Stimulated activated CD4-positive, alpha-beta T cell treated with anti-CD3 and anti-CD28 coated beads, TNF-alpha, amount 100 ng/mL, for 48 hours (primary cell): ENCODE data around the gene CDC123.
A peak's percentile ranks its signal among the peaks of the same experiment; 100 is the strongest.
"Not testable (repeated sequence)": the region's sequence is repeated elsewhere in the genome, so short reads cannot be mapped to it uniquely, and the experiment has no call there.

ENCODE experiments used
- DNase-seq, 3 donors: peaks; one replicate each; pipeline ENCODE4 v3.0.0-alpha.2; 2020; ENCODE audit warnings: low read depth in 3 of 3

The CDC123 gene

GRCh38 chr10:12189426-12189825, 6.6 kb upstream of the CDC123 start:
- no peak for DNase-seq

- DNase-seq: no peak
Observed at GRCh38 chr10:12191715-12192114, 4.3 kb upstream of the CDC123 start.

- DNase-seq: no peak
Observed at GRCh38 chr10:12193193-12193592, 2.8 kb upstream of the CDC123 start.

- peak in 1 of 3 donors; percentile 21 for DNase-seq
Observed at GRCh38 chr10:12194752-12195271, 1.2 kb upstream of the CDC123 start.

GRCh38 chr10:12195281-12195602, 746 bp upstream of the CDC123 start:
- DNase-seq: no peak

- DNase-seq: no peak
Observed at GRCh38 chr10:12196531-12197211, 683 bp downstream of the CDC123 start.

GRCh38 chr10:12198156-12198555, 2.2 kb downstream of the CDC123 start:
- DNase-seq: no peak

- DNase-seq: no peak
Observed at GRCh38 chr10:12200850-12201249, 4.9 kb downstream of the CDC123 start.

GRCh38 chr10:12201543-12201942, 5.6 kb downstream of the CDC123 start:
- no peak for DNase-seq

GRCh38 chr10:12202226-12202625, 6.2 kb downstream of the CDC123 start:
- DNase-seq: no peak

- no peak for DNase-seq
Observed at GRCh38 chr10:12205082-12205481, 9.1 kb downstream of the CDC123 start.

- DNase-seq: no peak
Observed at GRCh38 chr10:12207114-12207513, 11.1 kb downstream of the CDC123 start.

- no peak for DNase-seq
Observed at GRCh38 chr10:12208460-12208859, 12.5 kb downstream of the CDC123 start.

GRCh38 chr10:12212454-12212853, 16.5 kb downstream of the CDC123 start:
- DNase-seq: no peak

GRCh38 chr10:12213621-12214020, 17.6 kb downstream of the CDC123 start:
- no peak for DNase-seq

GRCh38 chr10:12214093-12214492, 18.1 kb downstream of the CDC123 start:
- no peak for DNase-seq

GRCh38 chr10:12214763-12215218, 18.8 kb downstream of the CDC123 start:
- DNase-seq: peak in 2 of 3 donors; percentile 16 to 49

GRCh38 chr10:12218991-12219390, 23.0 kb downstream of the CDC123 start:
- no peak for DNase-seq

GRCh38 chr10:12221323-12222298, 25.6 kb downstream of the CDC123 start:
- DNase-seq: no peak

- DNase-seq: no peak
Observed at GRCh38 chr10:12225444-12225843, 29.5 kb downstream of the CDC123 start.

- DNase-seq: not testable (repeated sequence)
Observed at GRCh38 chr10:12226438-12226837, 30.4 kb downstream of the CDC123 start.

GRCh38 chr10:12228851-12229250, 32.9 kb downstream of the CDC123 start:
- no peak for DNase-seq

- not testable (repeated sequence) for DNase-seq
Observed at GRCh38 chr10:12234687-12235086, 38.7 kb downstream of the CDC123 start.
